Heart right ventricle (tissue), 16 donors: Measurements from ENCODE around the gene MYCBP2. TPM values are rescaled to one million over a fixed set of nuclear protein-coding genes. Genes with fewer than 3 reads are reported as not detected.

ENCODE experiments used
- ATAC-seq, 8 donors: fragments of 200-7000 bp; cut with Tn5 transposase; one replicate each; pipeline ENCODE4 v1.9.1; 2020; ENCODE audit warnings: mild to moderate bottlenecking in 8 of 8, moderate library complexity in 8 of 8, moderate number of reproducible peaks in 1 of 8
- DNase-seq, 2 donors: peaks; one replicate each; pipeline ENCODE4 v3.0.0-alpha.2; 2020
- H3K27ac ChIP-seq, 10 donors: fragments of 200-600 bp; sonication (generic) in 2 of 10; one replicate each; pipeline versions ENCODE4 v1.5.0 to v1.8.0; 2020 to 2022; ENCODE audit warnings: mild to moderate bottlenecking in 3 of 10
- H3K27me3 ChIP-seq, 7 donors: fragments of 200-600 bp; one replicate each; pipeline ENCODE4 v1.8.0; 2021 to 2022; ENCODE audit warnings: mild to moderate bottlenecking in 2 of 7
- H3K36me3 ChIP-seq, 9 donors: fragments of 200-600 bp; sonication (generic) in 1 of 9; one replicate each; pipeline versions ENCODE4 v1.5.0 to v1.8.0; 2020 to 2022; ENCODE audit warnings: mild to moderate bottlenecking in 2 of 9
- H3K4me1 ChIP-seq, 9 donors: fragments of 200-600 bp; sonication (generic) in 1 of 9; one replicate each; pipeline versions ENCODE4 v1.5.0 to v1.8.0; 2020 to 2022; ENCODE audit warnings: mild to moderate bottlenecking in 4 of 9
- H3K4me3 ChIP-seq, 10 donors: fragments of 200-600 bp; sonication (generic) in 2 of 10; one replicate each; pipeline versions ENCODE4 v1.5.0 to v1.8.0; 2020 to 2022; ENCODE audit warnings: mild to moderate bottlenecking in 7 of 10, moderate library complexity in 2 of 10
- H3K9me3 ChIP-seq, 11 donors: fragments of 200-600 bp in 10 of 11; sonication (generic) in 2 of 11; one replicate each; pipeline versions ENCODE4 v1.5.0 to v1.8.0; 2013 to 2022; ENCODE audit warnings: mild to moderate bottlenecking in 2 of 11, control low read depth in 1 of 11, moderate library complexity in 1 of 11
- CTCF ChIP-seq, 9 donors: fragments of 200-600 bp; sonication (generic) in 2 of 9; IDR thresholded peaks; one replicate each; pipeline versions ENCODE4 v1.5.0 to v1.8.0; 2021 to 2022; ENCODE audit warnings: antibody characterized with exemption in 9 of 9, mild to moderate bottlenecking in 5 of 9, moderate library complexity in 1 of 9
- WGBS, 2 donors: extraction: QIAGEN DNeasy Blood & Tissue Kit; methylation state at CpG; one replicate each; pipeline ENCODE4 v1.1.7; 2013; ENCODE audit warnings: inconsistent platforms in 1 of 2; 5-methylcytosine and 5-hydroxymethylcytosine counted together
- intact Hi-C, 10 donors: fragments of 100-400 bp; cut with DNase I; formaldehyde crosslinking; loops; one replicate each; pipeline versions ENCODE4 v1.11.1 to v1.14.2; 2022
- polyA plus RNA-seq, 2 donors: library from polyadenylated mRNA; stranded (reverse); fragments of 200-250 nt; gene quantifications; one replicate each; pipeline ENCODE4 v1.2.3, GENCODE V29; 2013
- total RNA-seq, 10 donors: library from RNA; stranded (reverse); fragmentation: NEBNext Ultra II Directional in 3 of 10; extraction: Animal tissue kit (Norgen Biotek cat#: 25700) in 3 of 10; gene quantifications; one replicate each; pipeline versions ENCODE4 v1.2.1 to v1.2.4, GENCODE V29; 2021 to 2023
- donor health status: Arrhythmogenic right ventricular cardiomyopathy.
- donor health status: ischemic (EF 13 %, LVEDD 7.1; RV severe dilation, severe dysfunction).
- donor health status: healthy with polysubstance abuse.
- donor health status: DM: no; HTN: yes; CAD: no.
- donor health status: DM: no; HTN: no; CAD: no.
- donor health status: ischemic (EF 25% LVEDD 6.9; RV normal size, moderate dysfunction).
- donor health status: ischemic (EF 25% LVEDD 5.7; RV mildly dilated, moderate dysfunction).
- donor health status: healthy.
- donor health status: DM: yes; HTN: yes; CAD: no.
- donor health status: Ischemic cardiomyopathy.
- donor health status: ischemic (EF 35%, LVEDD 5.7; RV mildly dilated, moderate dysfunction).
- donor health status: nonischemic (EF 11% LVEDD 7.7; RV severe dilation, severe dysfunction).
- donor health status: DM: yes; HTN: yes; CAD: no.
- donor health status: PGD.
- donor health status: ischemic (EF 29% LVEDD 5.4; RV normal size, mild dysfunction).
- donor health status: nonischemic (EF 23%, LVEDD 6.1; RV moderate dilation, normal function).

Gene MYCBP2
- total and polyA plus RNA-seq, 12 donors, result 18.6 to 70.7 (median 52.4) TPM

- Histone ChIP-seq H3K4me1 (no peaks in the 10 kb centered on the region), H3K27ac (no peak overlapping the region), H3K9me3 (no peaks in the 10 kb centered on the region), H3K27me3 (no peaks in the 10 kb centered on the region), H3K36me3 (peaks cover 0 to 96% (median 23%) of the 10 kb centered on the region in 9 donors), H3K4me3 (no peak overlapping the region)
- DNase-seq, result no peak
- WGBS, 2 donors, result 87 to 93% methylated on average over 1 of the region's 1 CpG
- no peak for TF ChIP-seq CTCF (IDR thresholded peaks at IDR 0.05)
- intact Hi-C loops, result no loop called here
- no peak for ATAC-seq
Measured at GRCh38 chr13:77150651-77151050, 176.2 kb downstream of the MYCBP2 start.

GRCh38 chr13:77143431-77143830, 183.5 kb downstream of the MYCBP2 start:
- 97 to 100% methylated on average over 1 of the region's 1 CpG for WGBS, 2 donors
- no peak for ATAC-seq
- Histone ChIP-seq H3K36me3 (peaks cover 0 to 99% (median 40%) of the 10 kb centered on the region in 9 donors), H3K4me1 (no peaks in the 10 kb centered on the region), H3K27ac (no peak overlapping the region), H3K27me3 (no peaks in the 10 kb centered on the region), H3K9me3 (no peaks in the 10 kb centered on the region), H3K4me3 (no peak overlapping the region)
- TF ChIP-seq CTCF (IDR thresholded peaks at IDR 0.05), result no peak
- DNase-seq, result no peak
- intact Hi-C loops, result no loop called here

GRCh38 chr13:77139306-77139705, 187.6 kb downstream of the MYCBP2 start:
- no peak for TF ChIP-seq CTCF (IDR thresholded peaks at IDR 0.05)
- H3K4me1 ChIP-seq, result peaks cover 0 to 8% (median 0%) of the 10 kb centered on the region in 9 donors
- intact Hi-C loops, result no loop called here
- no peaks in the 10 kb centered on the region for H3K9me3 ChIP-seq
- no peak for DNase-seq
- no peaks in the 10 kb centered on the region for H3K27me3 ChIP-seq
- H3K36me3 ChIP-seq, result peaks cover 0 to 98% (median 40%) of the 10 kb centered on the region in 9 donors
- H3K27ac ChIP-seq, result no peak overlapping the region
- ATAC-seq, result no peak
- no peak overlapping the region for H3K4me3 ChIP-seq

GRCh38 chr13:77138813-77139212, 188.1 kb downstream of the MYCBP2 start:
- H3K36me3 ChIP-seq, result peaks cover 0 to 98% (median 35%) of the 10 kb centered on the region in 9 donors
- ATAC-seq (no peak), DNase-seq (no peak)
- H3K9me3 ChIP-seq, result no peaks in the 10 kb centered on the region
- 87 to 95% methylated on average over 2 of the region's 2 CpGs for WGBS, 2 donors
- H3K4me1 ChIP-seq, result peaks cover 0 to 8% (median 0%) of the 10 kb centered on the region in 9 donors
- no peak for TF ChIP-seq CTCF (IDR thresholded peaks at IDR 0.05)
- no peaks in the 10 kb centered on the region for H3K27me3 ChIP-seq
- intact Hi-C loops, result no loop called here
- no peak overlapping the region for H3K4me3 ChIP-seq
- H3K27ac ChIP-seq, result no peak overlapping the region
